GM23338 (cell line): ENCODE measurements around the gene SYT7. TPM values are rescaled to one million over a fixed set of nuclear protein-coding genes. Genes with fewer than 3 reads are reported as not detected.

Experiments
- ATAC-seq: fragments of 200-7000 bp; cut with Tn5 transposase; 3 replicates; pipeline ENCODE4 v1.9.1; 2020
- DNase-seq: peaks from one replicate; pipeline ENCODE4 v3.0.0-alpha.2; 2015; ENCODE audit warnings: low spot score
- H2AFZ ChIP-seq: fragments of 200-600 bp; sonication (generic); 2 replicates; pipeline ENCODE4 v1.8.0; 2016; ENCODE audit warnings: antibody characterized with exemption, mild to moderate bottlenecking, moderate library complexity
- H3F3A ChIP-seq: fragments of 200-600 bp; sonication (generic); replicated peaks from 2 replicates; pipeline ENCODE4 v1.8.0; 2017; ENCODE audit warnings: antibody characterized with exemption, mixed run types, low read depth
- H3K27ac ChIP-seq: fragments of 200-600 bp; sonication (generic); 2 replicates; pipeline ENCODE4 v1.6.1; 2016; ENCODE audit warnings: low read depth
- H3K27me3 ChIP-seq: fragments of 200-600 bp; sonication (generic); 2 replicates; pipeline ENCODE4 v1.8.0; 2016; ENCODE audit warnings: mild to moderate bottlenecking, mixed run types, moderate library complexity; ENCODE audit not compliant: insufficient read depth
- H3K36me3 ChIP-seq: fragments of 200-600 bp; sonication (generic); 2 replicates; pipeline ENCODE4 v1.8.0; 2016; ENCODE audit warnings: mild to moderate bottlenecking; ENCODE audit not compliant: insufficient read depth
- H3K4me1 ChIP-seq: fragments of 200-600 bp; sonication (generic); 2 replicates; pipeline ENCODE4 v1.8.0; 2016; ENCODE audit warnings: mild to moderate bottlenecking, moderate library complexity; ENCODE audit not compliant: insufficient read depth
- H3K4me2 ChIP-seq: fragments of 200-600 bp; sonication (generic); 2 replicates; pipeline ENCODE4 v1.7.1; 2017; ENCODE audit warnings: mixed run types
- H3K4me3 ChIP-seq: fragments of 200-600 bp; sonication (generic); 2 replicates; pipeline ENCODE4 v1.6.1; 2016; ENCODE audit warnings: mixed run types
- H3K79me2 ChIP-seq: fragments of 200-600 bp; sonication (generic); replicated peaks from 2 replicates; pipeline ENCODE4 v1.8.0; 2017; ENCODE audit warnings: mild to moderate bottlenecking; ENCODE audit not compliant: insufficient read depth
- H3K9me2 ChIP-seq: fragments of 200-600 bp; sonication (generic); 2 replicates; pipeline ENCODE4 v1.8.0; 2017; ENCODE audit not compliant: insufficient read depth
- H4K20me1 ChIP-seq: fragments of 200-600 bp; sonication (generic); replicated peaks from 2 replicates; pipeline ENCODE4 v1.8.0; 2017; ENCODE audit warnings: mild to moderate bottlenecking; ENCODE audit not compliant: insufficient read depth
- H3K27ac Mint-ChIP-seq: 2 replicates; pipeline ENCODE4 v1.8.0; 2020; ENCODE audit warnings: inconsistent platforms, mild to moderate bottlenecking, moderate library complexity, mixed read lengths
- H3K27me3 Mint-ChIP-seq: 3 replicates; pipeline ENCODE4 v1.8.0; 2022; ENCODE audit warnings: low read depth, mild to moderate bottlenecking, moderate library complexity, mixed read lengths, inconsistent platforms; ENCODE audit not compliant: insufficient read depth, poor library complexity
- H3K36me3 Mint-ChIP-seq: 3 replicates; pipeline ENCODE4 v1.8.0; 2021; ENCODE audit warnings: low read depth, mild to moderate bottlenecking, inconsistent platforms, moderate library complexity, mixed read lengths
- H3K4me1 Mint-ChIP-seq: 3 replicates; pipeline ENCODE4 v1.8.0; 2020; ENCODE audit warnings: mild to moderate bottlenecking, inconsistent platforms, mixed read lengths
- H3K4me3 Mint-ChIP-seq: 3 replicates; pipeline ENCODE4 v1.8.0; 2021; ENCODE audit warnings: moderate library complexity, mild to moderate bottlenecking, inconsistent platforms, mixed read lengths
- H3K9me3 Mint-ChIP-seq: 3 replicates; pipeline ENCODE4 v1.8.0; 2020; ENCODE audit warnings: moderate library complexity, mild to moderate bottlenecking, inconsistent platforms, mixed read lengths
- CREB1 ChIP-seq: fragments of 250-450 bp; sonication (Bioruptor Pico); IDR thresholded peaks from 2 replicates; pipeline ENCODE4 v1.5.0; 2020; ENCODE audit warnings: low read depth, mild to moderate bottlenecking, moderate library complexity
- CTCF ChIP-seq, 2 experiments: fragments of 200-600 bp in 1 of 2; sonication (generic) in 1 of 2; conservative IDR thresholded peaks; 2 replicates each; pipeline versions ENCODE4 v1.5.1 to v1.6.1; 2016 to 2017; ENCODE audit warnings: antibody characterized with exemption in 2 of 2, low read depth in 2 of 2, mild to moderate bottlenecking in 2 of 2, moderate library complexity in 1 of 2
- ETS1 ChIP-seq: IDR thresholded peaks from 2 replicates; pipeline ENCODE4 v1.6.1; 2016; ENCODE audit warnings: antibody characterized with exemption
- EZH2 ChIP-seq: fragments of 200-600 bp; sonication (generic); IDR thresholded peaks from one replicate; pipeline ENCODE4 v1.8.0; 2017; ENCODE audit warnings: antibody characterized with exemption, mild to moderate bottlenecking, low read depth; ENCODE audit not compliant: unreplicated experiment
- EZH2phosphoT487 ChIP-seq: fragments of 200-600 bp; sonication (generic); IDR thresholded peaks from one replicate; pipeline ENCODE4 v1.8.1; 2018; ENCODE audit warnings: antibody characterized with exemption; ENCODE audit not compliant: unreplicated experiment
- JUNB ChIP-seq: IDR thresholded peaks from one replicate; pipeline ENCODE4 v1.6.1; 2016; ENCODE audit warnings: antibody characterized with exemption; ENCODE audit not compliant: unreplicated experiment
- POLR2AphosphoS5 ChIP-seq: IDR thresholded peaks from 2 replicates; pipeline ENCODE4 v1.6.1; 2016; ENCODE audit warnings: antibody characterized with exemption, low read depth
- ZNF114 ChIP-seq: fragments of 250-450 bp; sonication (Bioruptor Pico); IDR thresholded peaks from 2 replicates; pipeline ENCODE4 v1.5.0; 2020; ENCODE audit warnings: mild to moderate bottlenecking, moderate library complexity
- ZNF331 ChIP-seq: fragments of 250-450 bp; sonication (Bioruptor Pico); IDR thresholded peaks from 2 replicates; pipeline ENCODE4 v1.5.0; 2020; ENCODE audit warnings: low read depth, mild to moderate bottlenecking, moderate library complexity
- ZNF462 ChIP-seq: fragments of 250-450 bp; sonication (Bioruptor Pico); IDR thresholded peaks from 2 replicates; pipeline ENCODE4 v1.5.0; 2020; ENCODE audit warnings: mild to moderate bottlenecking, moderate library complexity
- polyA plus RNA-seq: library from polyadenylated mRNA; unstranded; fragments of >200 nt; fragmentation: Nextera tagmentation; extraction: Ambion mirVana; gene quantifications from 2 replicates; pipeline ENCODE4 v1.2.1, GENCODE V29; 2016
- total RNA-seq: library from RNA; depleted of rRNA; stranded (reverse); fragments of >200 nt; shearing (Covaris generic); gene quantifications from 2 replicates; pipeline ENCODE4 v1.2.3, GENCODE V29; 2014

Gene SYT7
- total and polyA plus RNA-seq, 2 experiments from 2014 or later: 1.6 to 10.3 TPM

DNA sequence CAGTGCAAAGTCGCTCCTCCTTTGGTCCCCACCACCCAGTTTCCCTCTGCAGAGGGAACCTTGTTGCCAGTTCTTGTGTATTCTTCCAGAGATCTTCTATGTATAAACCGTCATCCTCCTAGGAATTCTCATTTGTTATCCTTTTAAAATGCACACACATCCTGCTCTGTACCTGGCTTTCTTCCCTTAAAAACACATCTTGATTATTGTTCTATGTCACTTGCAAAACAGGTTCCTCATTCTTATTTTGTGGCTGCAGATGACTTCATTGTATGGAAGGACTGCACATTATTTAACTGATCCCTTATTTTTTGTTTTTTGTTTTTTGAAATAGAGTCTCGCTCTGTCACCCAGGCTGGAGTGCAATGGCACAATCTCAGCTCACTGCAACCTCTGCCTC, 26.6 kb upstream of the SYT7 start:
- Histone ChIP-seq H2AFZ (no peak overlapping the region), H3K4me2 (no peak overlapping the region), H4K20me1 (no peaks in the 10 kb centered on the region), H3K27me3 (no peaks in the 10 kb centered on the region), H3K79me2 (no peaks in the 10 kb centered on the region), H3K4me1 (0 out of 2 replicates have a peak, but pooled peaks cover 6% of the 10 kb centered on the region), H3K27ac (no peak overlapping the region), H3K4me3 (no peak overlapping the region), H3K36me3 (no peaks in the 10 kb centered on the region), H3K9me2 (no peaks in the 10 kb centered on the region), H3F3A (no peaks in the 10 kb centered on the region)
- Mint-ChIP-seq H3K36me3 (no peaks in the 10 kb centered on the region; the same call in 2 of the 3 replicates), H3K4me1 (peaks cover 19% of the 10 kb centered on the region), H3K4me3 (no peak overlapping the region), H3K9me3 (no peaks in the 10 kb centered on the region), H3K27me3 (peaks cover 19% of the 10 kb centered on the region), H3K27ac (no peak overlapping the region)
- ATAC-seq (no peak), DNase-seq (no peak)
- TF ChIP-seq POLR2AphosphoS5 (no peak), JUNB (no peak), EZH2 (no peak), ZNF114 (CRISPR knock-in tag) (no peak), CREB1 (CRISPR knock-in tag) (no peak), ZNF331 (CRISPR knock-in tag) (no peak), EZH2phosphoT487 (no peak), CTCF (conservative IDR thresholded peaks at IDR 0.05; ENCODE audit: low read depth in 2 of 2) (no peak), ZNF462 (CRISPR knock-in tag) (no peak), ETS1 (no peak)
